ENCODE measurements around the gene GRIK4.

DNA sequence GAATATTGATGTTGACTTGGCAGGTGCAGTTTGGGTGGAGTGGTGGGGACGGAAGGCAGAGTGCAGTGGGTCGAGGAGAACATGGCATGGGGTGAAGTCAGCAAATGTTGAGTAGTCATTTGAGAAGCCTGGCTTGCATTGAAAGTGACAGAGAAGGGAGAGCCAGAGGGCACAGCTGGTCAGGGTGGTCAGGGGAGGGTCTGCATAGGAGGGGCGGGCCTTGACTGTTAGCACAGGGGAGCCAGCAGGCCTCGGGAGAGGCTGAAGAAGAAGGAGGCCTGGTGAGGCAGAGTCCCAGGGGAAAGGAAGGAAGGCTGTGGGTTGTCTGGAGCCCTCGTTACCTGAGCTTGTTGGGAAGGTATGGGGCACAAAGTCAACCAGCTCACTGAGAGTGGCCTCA, 281.6 kb downstream of the GRIK4 start:
- TF ChIP-seq EZH2 (IDR thresholded peaks at IDR 0.05; ENCODE audit: borderline replicate concordance, insufficient read depth, low read length, poor library complexity, severe bottlenecking): no peak
- TF ChIP-seq, protein P1, sequence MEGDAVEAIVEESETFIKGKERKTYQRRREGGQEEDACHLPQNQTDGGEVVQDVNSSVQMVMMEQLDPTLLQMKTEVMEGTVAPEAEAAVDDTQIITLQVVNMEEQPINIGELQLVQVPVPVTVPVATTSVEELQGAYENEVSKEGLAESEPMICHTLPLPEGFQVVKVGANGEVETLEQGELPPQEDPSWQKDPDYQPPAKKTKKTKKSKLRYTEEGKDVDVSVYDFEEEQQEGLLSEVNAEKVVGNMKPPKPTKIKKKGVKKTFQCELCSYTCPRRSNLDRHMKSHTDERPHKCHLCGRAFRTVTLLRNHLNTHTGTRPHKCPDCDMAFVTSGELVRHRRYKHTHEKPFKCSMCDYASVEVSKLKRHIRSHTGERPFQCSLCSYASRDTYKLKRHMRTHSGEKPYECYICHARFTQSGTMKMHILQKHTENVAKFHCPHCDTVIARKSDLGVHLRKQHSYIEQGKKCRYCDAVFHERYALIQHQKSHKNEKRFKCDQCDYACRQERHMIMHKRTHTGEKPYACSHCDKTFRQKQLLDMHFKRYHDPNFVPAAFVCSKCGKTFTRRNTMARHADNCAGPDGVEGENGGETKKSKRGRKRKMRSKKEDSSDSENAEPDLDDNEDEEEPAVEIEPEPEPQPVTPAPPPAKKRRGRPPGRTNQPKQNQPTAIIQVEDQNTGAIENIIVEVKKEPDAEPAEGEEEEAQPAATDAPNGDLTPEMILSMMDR (IDR thresholded peaks at IDR 0.05; ENCODE audit: poor library complexity, severe bottlenecking): no peak

All from neural cell (in vitro differentiated cells).